ENCODE data around the gene SLC25A18. TPM values are rescaled to one million over a fixed set of nuclear protein-coding genes. Genes with fewer than 3 reads are reported as not detected.
"Not testable (repeated sequence)": the region's sequence is repeated elsewhere in the genome, so short reads cannot be mapped to it uniquely, and the experiment has no call there.

The SLC25A18 gene
- total RNA-seq, 5 donors from 2014 or later (not counting 1 experiment from before 2014, with no cell fraction given) = not detected

GRCh38 chr22:17566016-17566687, 2.9 kb downstream of the SLC25A18 start:
- CTCF ChIA-PET; H3K4me3 Mint-ChIP-seq; H3K9me3 Mint-ChIP-seq; H3K36me3 Mint-ChIP-seq; ATAC-seq (replicated peaks in 1 of 4); POLR2A ChIA-PET; H3K4me3 ChIP-seq (ENCODE audit: control insufficient read depth in 1 of 2, extremely low read depth in 1 of 2, low read length in 1 of 2); H3K4me1 Mint-ChIP-seq; H3K27ac ChIP-seq (ENCODE audit: low read length); H3K4me1 ChIP-seq (ENCODE audit: control insufficient read depth in 1 of 2, extremely low read depth in 1 of 2, insufficient read depth in 2 of 2, low read length in 2 of 2); H3K9me3 ChIP-seq; H3K36me3 ChIP-seq (ENCODE audit: control insufficient read depth in 2 of 2, extremely low read depth in 1 of 2, insufficient read depth in 1 of 2, low read length in 1 of 2); DNase-seq; H3K27ac Mint-ChIP-seq: not testable (repeated sequence)
- peaks cover 18 to 22% of the 10 kb centered on the region in 2 donors for H3K27me3 Mint-ChIP-seq
- peaks cover 0 to 17% of the 10 kb centered on the region in 2 experiments for H3K27me3 ChIP-seq (replicated peaks in 1 of 2; ENCODE audit: control insufficient read depth in 2 of 2, extremely low read depth in 1 of 2, insufficient read depth in 2 of 2, low read length in 1 of 2)
- WGBS (ENCODE audit: insufficient coverage) = 94% methylated on average over 7 of the region's 19 CpGs

GRCh38 chr22:17566776-17567175, 3.5 kb downstream of the SLC25A18 start:
- WGBS (ENCODE audit: insufficient coverage) = 100% methylated on average over 3 of the region's 10 CpGs
- no peaks in the 10 kb centered on the region for H3K9me3 Mint-ChIP-seq
- no peaks in the 10 kb centered on the region for H3K4me1 Mint-ChIP-seq
- CTCF ChIA-PET = no interaction called here
- Histone ChIP-seq H3K27me3 (replicated peaks in 1 of 2; ENCODE audit: control insufficient read depth in 2 of 2, extremely low read depth in 1 of 2, insufficient read depth in 2 of 2, low read length in 1 of 2) (peaks cover 0 to 20% of the 10 kb centered on the region in 2 experiments), H3K4me3 (ENCODE audit: control insufficient read depth in 1 of 2, extremely low read depth in 1 of 2, low read length in 1 of 2) (no peak overlapping the region), H3K4me1 (ENCODE audit: control insufficient read depth in 1 of 2, extremely low read depth in 1 of 2, insufficient read depth in 2 of 2, low read length in 2 of 2) (no peaks in the 10 kb centered on the region), H3K36me3 (ENCODE audit: control insufficient read depth in 2 of 2, extremely low read depth in 1 of 2, insufficient read depth in 1 of 2, low read length in 1 of 2) (no peaks in the 10 kb centered on the region), H3K9me3 (no peaks in the 10 kb centered on the region), H3K27ac (ENCODE audit: low read length) (no peak overlapping the region)
- DNase-seq = no peak
- POLR2A ChIA-PET = no interaction called here
- no peak for ATAC-seq (replicated peaks in 1 of 4)
- H3K4me3 Mint-ChIP-seq = no peak overlapping the region
- H3K27ac Mint-ChIP-seq = no peak overlapping the region
- H3K27me3 Mint-ChIP-seq = peaks cover 20 to 22% of the 10 kb centered on the region in 2 donors
- H3K36me3 Mint-ChIP-seq = no peaks in the 10 kb centered on the region

GRCh38 chr22:17569971-17570511, 6.7 kb downstream of the SLC25A18 start:
- H3K27ac ChIP-seq (ENCODE audit: low read length) = no peak overlapping the region
- no peaks in the 10 kb centered on the region for H3K36me3 ChIP-seq (ENCODE audit: control insufficient read depth in 2 of 2, extremely low read depth in 1 of 2, insufficient read depth in 1 of 2, low read length in 1 of 2)
- H3K27me3 ChIP-seq (replicated peaks in 1 of 2; ENCODE audit: control insufficient read depth in 2 of 2, extremely low read depth in 1 of 2, insufficient read depth in 2 of 2, low read length in 1 of 2) = peaks cover 0 to 28% of the 10 kb centered on the region in 2 experiments
- no peak for ATAC-seq (replicated peaks in 1 of 4)
- ChIA-PET CTCF (no interaction called here), POLR2A (no interaction called here)
- Mint-ChIP-seq H3K4me3 (no peak overlapping the region), H3K9me3 (no peaks in the 10 kb centered on the region), H3K27me3 (peaks cover 14 to 22% of the 10 kb centered on the region in 2 donors), H3K36me3 (no peaks in the 10 kb centered on the region), H3K4me1 (no peaks in the 10 kb centered on the region), H3K27ac (no peak overlapping the region)
- WGBS (ENCODE audit: insufficient coverage) = 54% methylated on average over 4 of the region's 8 CpGs
- no peak overlapping the region for H3K4me3 ChIP-seq (ENCODE audit: control insufficient read depth in 1 of 2, extremely low read depth in 1 of 2, low read length in 1 of 2)
- H3K4me1 ChIP-seq (ENCODE audit: control insufficient read depth in 1 of 2, extremely low read depth in 1 of 2, insufficient read depth in 2 of 2, low read length in 2 of 2) = no peaks in the 10 kb centered on the region
- H3K9me3 ChIP-seq = no peaks in the 10 kb centered on the region
- no peak for DNase-seq

- no peak for DNase-seq
- ATAC-seq (replicated peaks in 1 of 4) = no peak
- Histone ChIP-seq H3K4me1 (ENCODE audit: control insufficient read depth in 1 of 2, extremely low read depth in 1 of 2, insufficient read depth in 2 of 2, low read length in 2 of 2) (no peaks in the 10 kb centered on the region), H3K9me3 (no peaks in the 10 kb centered on the region), H3K36me3 (ENCODE audit: control insufficient read depth in 2 of 2, extremely low read depth in 1 of 2, insufficient read depth in 1 of 2, low read length in 1 of 2) (no peaks in the 10 kb centered on the region), H3K27me3 (replicated peaks in 1 of 2; ENCODE audit: control insufficient read depth in 2 of 2, extremely low read depth in 1 of 2, insufficient read depth in 2 of 2, low read length in 1 of 2) (peaks cover 0 to 28% of the 10 kb centered on the region in 2 experiments), H3K4me3 (ENCODE audit: control insufficient read depth in 1 of 2, extremely low read depth in 1 of 2, low read length in 1 of 2) (no peak overlapping the region), H3K27ac (ENCODE audit: low read length) (no peak overlapping the region)
- ChIA-PET POLR2A (no interaction called here), CTCF (no interaction called here)
- WGBS (ENCODE audit: insufficient coverage) = 80% methylated on average over 17 of the region's 21 CpGs
- no peaks in the 10 kb centered on the region for H3K9me3 Mint-ChIP-seq
- H3K4me3 Mint-ChIP-seq = no peak overlapping the region
- H3K4me1 Mint-ChIP-seq = no peaks in the 10 kb centered on the region
- H3K36me3 Mint-ChIP-seq = no peaks in the 10 kb centered on the region
- peaks cover 14 to 23% of the 10 kb centered on the region in 2 donors for H3K27me3 Mint-ChIP-seq
- peak overlapping the region in 1 of 2 donors; percentile 58 for H3K27ac Mint-ChIP-seq
Observed at GRCh38 chr22:17570851-17571631, 7.7 kb downstream of the SLC25A18 start.

- H3K36me3 ChIP-seq (ENCODE audit: control insufficient read depth in 2 of 2, extremely low read depth in 1 of 2, insufficient read depth in 1 of 2, low read length in 1 of 2) = no peaks in the 10 kb centered on the region
- H3K27ac ChIP-seq (ENCODE audit: low read length) = no peak overlapping the region
- H3K4me1 ChIP-seq (ENCODE audit: control insufficient read depth in 1 of 2, extremely low read depth in 1 of 2, insufficient read depth in 2 of 2, low read length in 2 of 2) = no peaks in the 10 kb centered on the region
- CTCF ChIA-PET = no interaction called here
- Mint-ChIP-seq H3K4me3 (no peak overlapping the region), H3K4me1 (no peaks in the 10 kb centered on the region), H3K27ac (no peak overlapping the region), H3K9me3 (no peaks in the 10 kb centered on the region), H3K27me3 (peaks cover 6 to 17% of the 10 kb centered on the region in 2 donors), H3K36me3 (no peaks in the 10 kb centered on the region)
- no peak for ATAC-seq (replicated peaks in 1 of 4)
- WGBS (ENCODE audit: insufficient coverage) = 83% methylated on average over 1 of the region's 5 CpGs
- H3K4me3 ChIP-seq (ENCODE audit: control insufficient read depth in 1 of 2, extremely low read depth in 1 of 2, low read length in 1 of 2) = no peak overlapping the region
- H3K27me3 ChIP-seq (replicated peaks in 1 of 2; ENCODE audit: control insufficient read depth in 2 of 2, extremely low read depth in 1 of 2, insufficient read depth in 2 of 2, low read length in 1 of 2) = peaks cover 0 to 26% of the 10 kb centered on the region in 2 experiments
- POLR2A ChIA-PET = no interaction called here
- no peaks in the 10 kb centered on the region for H3K9me3 ChIP-seq
- DNase-seq = no peak
Observed at GRCh38 chr22:17575151-17575550, 11.9 kb downstream of the SLC25A18 start.

GRCh38 chr22:17575681-17576080, 12.4 kb downstream of the SLC25A18 start:
- no peak overlapping the region for H3K4me3 ChIP-seq (ENCODE audit: control insufficient read depth in 1 of 2, extremely low read depth in 1 of 2, low read length in 1 of 2)
- 70% methylated on average over 3 of the region's 4 CpGs for WGBS (ENCODE audit: insufficient coverage)
- ATAC-seq (replicated peaks in 1 of 4) (no peak), DNase-seq (no peak)
- H3K27me3 ChIP-seq (replicated peaks in 1 of 2; ENCODE audit: control insufficient read depth in 2 of 2, extremely low read depth in 1 of 2, insufficient read depth in 2 of 2, low read length in 1 of 2) = peaks cover 0 to 21% of the 10 kb centered on the region in 2 experiments
- Mint-ChIP-seq H3K36me3 (no peaks in the 10 kb centered on the region), H3K27ac (no peak overlapping the region), H3K4me1 (no peaks in the 10 kb centered on the region), H3K9me3 (no peaks in the 10 kb centered on the region), H3K27me3 (peaks cover 3 to 12% of the 10 kb centered on the region in 2 donors), H3K4me3 (no peak overlapping the region)
- no peak overlapping the region for H3K27ac ChIP-seq (ENCODE audit: low read length)
- no peaks in the 10 kb centered on the region for H3K36me3 ChIP-seq (ENCODE audit: control insufficient read depth in 2 of 2, extremely low read depth in 1 of 2, insufficient read depth in 1 of 2, low read length in 1 of 2)
- POLR2A ChIA-PET = no interaction called here
- no peaks in the 10 kb centered on the region for H3K9me3 ChIP-seq
- CTCF ChIA-PET = no interaction called here
- H3K4me1 ChIP-seq (ENCODE audit: control insufficient read depth in 1 of 2, extremely low read depth in 1 of 2, insufficient read depth in 2 of 2, low read length in 2 of 2) = no peaks in the 10 kb centered on the region

Data from T-cell (primary cell).